HepG2 (cell line): ENCODE results near the gene COL25A1. TPM values are rescaled to one million over a fixed set of nuclear protein-coding genes. Genes with fewer than 3 reads are reported as not detected.

Experiments used
- ATAC-seq: fragments of 200-7000 bp; cut with Tn5 transposase; 3 replicates; pipeline ENCODE4 v1.9.1; 2020; ENCODE audit warnings: mild to moderate bottlenecking, moderate library complexity
- BruUV-seq: library from RNA; stranded (reverse); fragments of 400-500 nt; replicated peaks from 2 replicates; lab custom pipeline; 2021; lab: Mats Ljungman, UMichigan
- CTCF ChIA-PET: fragments of 300-600 bp; formaldehyde crosslinking; extraction: SDS; loops from one replicate; lab custom pipeline; 2021; ENCODE audit warnings: low total read pairs, inconsistent platforms, low intra/inter-chr PET ratio; lab: Yijun Ruan, JAX
- POLR2A ChIA-PET: fragments of 350-600 bp; sonication (Branson Sonifier 250); formaldehyde crosslinking; loops from one replicate; lab custom pipeline; 2020; ENCODE audit warnings: antibody characterized with exemption, inconsistent platforms; lab: Yijun Ruan, JAX
- DNase-seq: peaks from one replicate; pipeline ENCODE4 v3.0.0-alpha.2; 2015; ENCODE audit warnings: low spot score
- FAIRE-seq: peaks from 3 replicates; lab custom pipeline; 2011; peaks lifted over from hg19 to GRCh38; lab: Jason Lieb, UNC
- H2AFZ ChIP-seq: one replicate; pipeline ENCODE4 v1.6.1; 2011; ENCODE audit warnings: low read length, inconsistent platforms
- H3K27ac ChIP-seq: fragments of 300-600 bp; 3 replicates; pipeline ENCODE4 v1.8.0; 2011; ENCODE audit warnings: mixed run types, mild to moderate bottlenecking, mixed read lengths, low read length, inconsistent platforms; ENCODE audit not compliant: insufficient read depth; ENCODE audit errors: extremely low read length
- H3K27me3 ChIP-seq, 2 experiments: fragments of 200-600 bp in 1 of 2; 2 replicates in 1 of 2; 3 replicates in 1 of 2; pipeline versions ENCODE4 v1.6.0 to v1.8.0; 2011; ENCODE audit warnings: low read length in 2 of 2, mild to moderate bottlenecking in 2 of 2, moderate library complexity in 2 of 2, inconsistent platforms in 1 of 2; ENCODE audit not compliant: insufficient read depth in 2 of 2, control insufficient read depth in 1 of 2
- H3K36me3 ChIP-seq, 2 experiments: fragments of 200-600 bp in 1 of 2; replicated peaks in 1 of 2; 2 replicates in 1 of 2; 3 replicates in 1 of 2; pipeline versions ENCODE4 v1.5.1 to v1.8.0; 2011; ENCODE audit warnings: low read length in 2 of 2, inconsistent platforms in 1 of 2; ENCODE audit not compliant: insufficient read depth in 2 of 2, control insufficient read depth in 1 of 2
- H3K4me1 ChIP-seq: 2 replicates; pipeline ENCODE4 v1.5.1; 2012; ENCODE audit warnings: low read length, inconsistent platforms; ENCODE audit not compliant: insufficient read depth
- H3K4me2 ChIP-seq: 2 replicates; pipeline ENCODE4 v1.6.0; 2011; ENCODE audit warnings: low read depth, low read length, inconsistent platforms
- H3K4me3 ChIP-seq, 3 experiments: fragments of 200-600 bp in 1 of 3; sonication (generic), shearing (Covaris generic) in 1 of 3; replicated peaks in 1 of 3; 2 replicates each; pipeline ENCODE4 v1.5.1; 2011 to 2016; ENCODE audit warnings: low read length in 3 of 3, inconsistent platforms in 2 of 3, low read depth in 2 of 3, mild to moderate bottlenecking in 2 of 3, control low read depth in 1 of 3, mixed read lengths in 1 of 3; ENCODE audit not compliant: insufficient read depth in 1 of 3
- H3K79me2 ChIP-seq: one replicate; pipeline ENCODE4 v1.6.1; 2011; ENCODE audit warnings: low read length, inconsistent platforms; ENCODE audit not compliant: insufficient read depth
- H3K9ac ChIP-seq: 2 replicates; pipeline ENCODE4 v1.6.0; 2011; ENCODE audit warnings: mild to moderate bottlenecking, low read depth, low read length, inconsistent platforms; ENCODE audit not compliant: insufficient read depth
- H3K9me3 ChIP-seq: 2 replicates; pipeline ENCODE4 v1.5.1; 2012; ENCODE audit warnings: mild to moderate bottlenecking, low read length
- H4K20me1 ChIP-seq: 2 replicates; pipeline ENCODE4 v1.6.0; 2011; ENCODE audit warnings: inconsistent platforms, mild to moderate bottlenecking, low read length, moderate library complexity; ENCODE audit not compliant: insufficient read depth
- ARID4A ChIP-seq: sonication (generic); formaldehyde crosslinking; IDR thresholded peaks from 2 replicates; pipeline ENCODE4 v1.5.0; 2020; ENCODE audit warnings: mild to moderate bottlenecking, missing genetic modification reagents, borderline replicate concordance
- ESRRA ChIP-seq: sonication (generic); formaldehyde crosslinking; IDR thresholded peaks from 2 replicates; pipeline ENCODE4 v1.5.1; 2020; ENCODE audit warnings: mild to moderate bottlenecking, low read depth, missing genetic modification reagents
- MED8 ChIP-seq: sonication (generic); formaldehyde crosslinking; IDR thresholded peaks from 2 replicates; pipeline ENCODE4 v1.8.1; 2023; ENCODE audit warnings: mild to moderate bottlenecking, missing genetic modification reagents; ENCODE audit not compliant: insufficient replicate concordance
- SP140L ChIP-seq: sonication (generic); formaldehyde crosslinking; IDR thresholded peaks from 2 replicates; pipeline ENCODE4 v1.4.0; 2020; ENCODE audit warnings: missing genetic modification reagents, borderline replicate concordance
- ZBTB1 ChIP-seq: sonication (generic); formaldehyde crosslinking; IDR thresholded peaks from 2 replicates; pipeline ENCODE4 v1.4.0; 2020; ENCODE audit warnings: missing genetic modification reagents, borderline replicate concordance
- ZBTB3 ChIP-seq: sonication (generic); formaldehyde crosslinking; IDR thresholded peaks from 2 replicates; pipeline ENCODE4 v1.4.0; 2020; ENCODE audit warnings: low read depth, mild to moderate bottlenecking, moderate library complexity, missing genetic modification reagents, borderline replicate concordance
- ZBTB37 ChIP-seq: sonication (generic); formaldehyde crosslinking; IDR thresholded peaks from 2 replicates; pipeline ENCODE4 v1.4.0; 2020; ENCODE audit warnings: mild to moderate bottlenecking, missing genetic modification reagents
- ZMYM4 ChIP-seq: sonication (generic); formaldehyde crosslinking; IDR thresholded peaks from 2 replicates; pipeline ENCODE4 v1.8.1; 2023; ENCODE audit warnings: mild to moderate bottlenecking, missing genetic modification reagents
- ZNF235 ChIP-seq: sonication (generic); formaldehyde crosslinking; IDR thresholded peaks from 2 replicates; pipeline ENCODE4 v1.8.1; 2023; ENCODE audit warnings: mild to moderate bottlenecking, missing genetic modification reagents, borderline replicate concordance
- ZNF317 ChIP-seq: sonication (generic); formaldehyde crosslinking; IDR thresholded peaks from 2 replicates; pipeline ENCODE4 v1.5.0; 2020; ENCODE audit warnings: mild to moderate bottlenecking, missing genetic modification reagents
- ZNF558 ChIP-seq: sonication (generic); formaldehyde crosslinking; IDR thresholded peaks from 2 replicates; pipeline ENCODE4 v1.9.0; 2022; ENCODE audit warnings: mild to moderate bottlenecking, missing genetic modification reagents, borderline replicate concordance
- ZNF790 ChIP-seq: sonication (generic); formaldehyde crosslinking; IDR thresholded peaks from 2 replicates; pipeline ENCODE4 v1.8.0; 2022; ENCODE audit warnings: missing genetic modification reagents, mild to moderate bottlenecking, borderline replicate concordance
- ZZZ3 ChIP-seq: sonication (generic); formaldehyde crosslinking; IDR thresholded peaks from 2 replicates; pipeline ENCODE4 v1.4.0; 2020; ENCODE audit warnings: missing genetic modification reagents, mild to moderate bottlenecking, borderline replicate concordance
- WGBS: methylation state at CpG from one replicate; pipeline ENCODE4 v1.1.6; 2017; ENCODE audit warnings: low lambda C conversion rate; 5-methylcytosine and 5-hydroxymethylcytosine counted together
- in situ Hi-C: cut with HindIII; loops from 2 replicates; pipeline ENCODE4 v1.10.0; 2017; ENCODE audit warnings: low pct_unique_long_range_greater_than_20kb; ENCODE audit not compliant: extremely low pct_ligation_motif_present
- intact Hi-C: fragments of 100-400 bp; cut with micrococcal nuclease; formaldehyde crosslinking; loops from one replicate; pipeline ENCODE4 v1.10.0; 2022; ENCODE audit not compliant: unreplicated experiment
- polyA plus RNA-seq, 8 experiments: library from polyadenylated mRNA; depleted of rRNA in 3 of 8; stranded (reverse) in 7 of 8; unstranded in 1 of 8; fragments of >200 nt; fragmentation: Illumina TruSeq in 4 of 8; extraction: Trizol in 4 of 8; gene quantifications; 2 replicates each; pipeline versions ENCODE4 v1.2.1 to v1.2.3, GENCODE V29; 2011 to 2016; ENCODE audit warnings: low read depth in 4 of 8, missing spikeins in 1 of 8, mixed read lengths in 1 of 8; ENCODE audit not compliant: insufficient read depth in 1 of 8
- total RNA-seq, 5 experiments: library from RNA; depleted of rRNA; stranded (reverse); fragments of >200 nt; fragmentation: Illumina TruSeq; extraction: Trizol; gene quantifications; 2 replicates each; pipeline ENCODE4 v1.2.3, GENCODE V29; 2016; ENCODE audit warnings: low read depth in 1 of 5

Gene COL25A1
- total and polyA plus RNA-seq, 2 of the 13 experiments (the other 11 are each of a cell fraction or from before 2014, with no cell fraction given) = not detected

GRCh38 chr4:109033993-109034392, 268.5 kb downstream of the COL25A1 start:
- H2AFZ ChIP-seq = no peak overlapping the region
- in situ Hi-C loops = no loop called here
- CTCF ChIA-PET = no interaction called here
- intact Hi-C loops = no loop called here
- no peak for TF ChIP-seq ZNF558 (CRISPR knock-in tag)
- TF ChIP-seq, all 625 proteins: peak for 0
- no peak for ATAC-seq
- Histone ChIP-seq H3K27ac (no peak overlapping the region), H4K20me1 (no peaks in the 10 kb centered on the region), H3K79me2 (no peaks in the 10 kb centered on the region), H3K4me2 (no peak overlapping the region), H3K9me3 (no peaks in the 10 kb centered on the region), H3K27me3 (no peaks in the 10 kb centered on the region), H3K4me3 (no peak overlapping the region), H3K9ac (no peak overlapping the region), H3K36me3 (no peaks in the 10 kb centered on the region), H3K4me1 (no peaks in the 10 kb centered on the region)
- BruUV-seq = no TSS peak
- POLR2A ChIA-PET = no interaction called here
- no peak for FAIRE-seq
- DNase-seq = no peak
- WGBS = 0% methylated on average over 1 of the region's 1 CpG

- DNase-seq (no peak), FAIRE-seq (no peak), ATAC-seq (no peak)
- Histone ChIP-seq H3K9ac (no peak overlapping the region), H3K36me3 (no peaks in the 10 kb centered on the region), H3K4me2 (no peak overlapping the region), H3K27me3 (no peaks in the 10 kb centered on the region), H4K20me1 (no peaks in the 10 kb centered on the region), H3K27ac (no peak overlapping the region), H3K79me2 (no peaks in the 10 kb centered on the region), H3K9me3 (no peaks in the 10 kb centered on the region), H3K4me1 (no peaks in the 10 kb centered on the region), H3K4me3 (no peak overlapping the region), H2AFZ (no peak overlapping the region)
- in situ Hi-C loops (no loop called here), intact Hi-C loops (no loop called here)
- POLR2A ChIA-PET = no interaction called here
- CTCF ChIA-PET = no interaction called here
- WGBS = 39% methylated on average over 5 of the region's 5 CpGs
- BruUV-seq = no TSS peak
- TF ChIP-seq ZBTB1 (no peak), ZNF317 (CRISPR knock-in tag) (no peak), ESRRA (no peak), ARID4A (CRISPR knock-in tag) (no peak), ZMYM4 (CRISPR knock-in tag) (no peak), ZBTB3 (CRISPR knock-in tag) (no peak), ZNF235 (CRISPR knock-in tag) (no peak), SP140L (CRISPR knock-in tag) (no peak), ZNF790 (CRISPR knock-in tag) (no peak), MED8 (CRISPR knock-in tag) (no peak), ZBTB37 (no peak), ZZZ3 (CRISPR knock-in tag) (no peak)
These were observed 269.8 kb downstream of the COL25A1 start for GRCh38 chr4:109032671-109033070.
